Endothelial cell (in vitro differentiated cells): ENCODE results near the gene HIPK4. TPM values are rescaled to one million over a fixed set of nuclear protein-coding genes. Genes with fewer than 3 reads are reported as not detected.

Experiments
- DNase-seq: peaks from one replicate; pipeline ENCODE4 v3.0.0; 2021; ENCODE audit warnings: low spot score
- H3K27ac Mint-ChIP-seq: one replicate; pipeline ENCODE4 v1.8.0; 2021; ENCODE audit warnings: mixed read lengths, inconsistent platforms; ENCODE audit not compliant: unreplicated experiment
- H3K27me3 Mint-ChIP-seq: one replicate; pipeline ENCODE4 v1.8.0; 2021; ENCODE audit warnings: mild to moderate bottlenecking, moderate library complexity, mixed read lengths, inconsistent platforms; ENCODE audit not compliant: unreplicated experiment
- H3K36me3 Mint-ChIP-seq: one replicate; pipeline ENCODE4 v1.8.0; 2021; ENCODE audit warnings: mild to moderate bottlenecking, low read depth, mixed read lengths, inconsistent platforms; ENCODE audit not compliant: unreplicated experiment
- H3K4me1 Mint-ChIP-seq: one replicate; pipeline ENCODE4 v1.8.0; 2021; ENCODE audit warnings: mild to moderate bottlenecking, mixed read lengths, inconsistent platforms; ENCODE audit not compliant: unreplicated experiment
- H3K4me3 Mint-ChIP-seq: one replicate; pipeline ENCODE4 v1.8.0; 2021; ENCODE audit warnings: mild to moderate bottlenecking, mixed read lengths, inconsistent platforms; ENCODE audit not compliant: unreplicated experiment
- H3K9me3 Mint-ChIP-seq: one replicate; pipeline ENCODE4 v1.8.0; 2021; ENCODE audit warnings: mixed read lengths, inconsistent platforms; ENCODE audit not compliant: unreplicated experiment
- total RNA-seq: library from RNA; stranded (reverse); fragmentation: NEBNext Ultra II Directional; extraction: Animal tissue kit (Norgen Biotek cat#: 25700); gene quantifications from one replicate; pipeline ENCODE4 v1.2.1, GENCODE V29; 2021; ENCODE audit not compliant: unreplicated experiment
- TF ChIP-seq, protein P1 (sequence below): fragments of 200-600 bp; sonication (generic); IDR thresholded peaks from one replicate; pipeline ENCODE4 v1.5.0; 2021; ENCODE audit warnings: antibody characterized with exemption; ENCODE audit not compliant: unreplicated experiment

The HIPK4 gene
- total RNA-seq, 1 donor from 2014 or later, result not detected

DNA sequence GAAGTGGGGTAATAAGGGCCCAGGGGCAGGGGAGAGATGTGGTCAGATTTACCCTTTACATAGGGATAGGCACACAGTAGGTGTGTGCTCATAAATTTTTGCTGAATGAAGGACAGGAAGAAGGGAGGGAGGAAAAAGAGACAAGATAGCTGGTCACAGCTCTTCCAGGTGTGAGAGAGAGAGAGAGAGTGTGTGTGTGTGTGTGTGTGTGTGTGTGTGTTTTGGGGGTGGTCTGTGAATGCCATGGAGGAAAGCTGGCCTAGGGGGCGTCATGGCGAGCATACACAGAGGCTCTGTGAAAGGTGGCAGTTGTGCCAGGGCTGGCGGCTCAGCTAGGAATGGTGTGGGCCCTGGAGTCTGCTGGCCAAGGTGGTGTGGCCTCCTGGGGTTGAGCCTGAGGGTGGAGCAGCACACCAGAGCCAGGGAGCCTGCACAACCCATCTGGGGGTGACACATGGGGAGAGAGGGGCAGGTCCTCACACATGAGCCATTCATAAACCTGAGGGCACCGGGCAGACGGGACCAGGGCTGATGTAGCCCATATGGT, 29.2 kb upstream of the HIPK4 start:
- H3K27me3 Mint-ChIP-seq, result peaks cover 8% of the 10 kb centered on the region
- TF ChIP-seq, protein P1, sequence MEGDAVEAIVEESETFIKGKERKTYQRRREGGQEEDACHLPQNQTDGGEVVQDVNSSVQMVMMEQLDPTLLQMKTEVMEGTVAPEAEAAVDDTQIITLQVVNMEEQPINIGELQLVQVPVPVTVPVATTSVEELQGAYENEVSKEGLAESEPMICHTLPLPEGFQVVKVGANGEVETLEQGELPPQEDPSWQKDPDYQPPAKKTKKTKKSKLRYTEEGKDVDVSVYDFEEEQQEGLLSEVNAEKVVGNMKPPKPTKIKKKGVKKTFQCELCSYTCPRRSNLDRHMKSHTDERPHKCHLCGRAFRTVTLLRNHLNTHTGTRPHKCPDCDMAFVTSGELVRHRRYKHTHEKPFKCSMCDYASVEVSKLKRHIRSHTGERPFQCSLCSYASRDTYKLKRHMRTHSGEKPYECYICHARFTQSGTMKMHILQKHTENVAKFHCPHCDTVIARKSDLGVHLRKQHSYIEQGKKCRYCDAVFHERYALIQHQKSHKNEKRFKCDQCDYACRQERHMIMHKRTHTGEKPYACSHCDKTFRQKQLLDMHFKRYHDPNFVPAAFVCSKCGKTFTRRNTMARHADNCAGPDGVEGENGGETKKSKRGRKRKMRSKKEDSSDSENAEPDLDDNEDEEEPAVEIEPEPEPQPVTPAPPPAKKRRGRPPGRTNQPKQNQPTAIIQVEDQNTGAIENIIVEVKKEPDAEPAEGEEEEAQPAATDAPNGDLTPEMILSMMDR, result no peak
- no peak overlapping the region for H3K27ac Mint-ChIP-seq
- no peak for DNase-seq
- peaks cover 48% of the 10 kb centered on the region for H3K4me1 Mint-ChIP-seq
- no peaks in the 10 kb centered on the region for H3K9me3 Mint-ChIP-seq
- H3K4me3 Mint-ChIP-seq, result peak overlapping the region; percentile 3
- peaks cover 10% of the 10 kb centered on the region for H3K36me3 Mint-ChIP-seq

GRCh38 chr19:40418040-40418439, 28.1 kb upstream of the HIPK4 start:
- Mint-ChIP-seq H3K27me3 (peaks cover 14% of the 10 kb centered on the region), H3K36me3 (peaks cover 10% of the 10 kb centered on the region), H3K9me3 (no peaks in the 10 kb centered on the region), H3K4me3 (peak overlapping the region; percentile 80), H3K4me1 (peaks cover 53% of the 10 kb centered on the region), H3K27ac (peak overlapping the region; percentile 95)
- TF ChIP-seq, protein P1, result no peak
- no peak for DNase-seq

DNA sequence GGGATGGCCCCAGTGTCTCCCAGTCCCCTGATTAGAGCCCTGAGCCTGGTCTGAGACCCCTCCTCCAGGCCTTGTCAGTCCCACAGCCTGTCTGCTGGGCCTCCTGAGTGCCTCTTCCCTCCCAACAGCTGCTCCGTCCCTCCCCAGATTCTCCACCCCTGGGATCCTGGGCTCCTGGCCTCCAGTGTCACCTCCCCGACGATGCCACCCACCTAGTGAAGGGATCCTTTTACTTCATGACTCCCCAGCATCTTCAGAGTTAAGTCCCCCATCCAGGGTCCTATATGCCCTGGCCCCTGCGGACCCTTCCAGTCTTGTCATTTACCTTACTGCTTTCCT, 27.6 kb upstream of the HIPK4 start:
- DNase-seq, result no peak
- peak overlapping the region; percentile 80 for H3K4me3 Mint-ChIP-seq
- peaks cover 14% of the 10 kb centered on the region for H3K27me3 Mint-ChIP-seq
- TF ChIP-seq, protein P1, result no peak
- no peaks in the 10 kb centered on the region for H3K9me3 Mint-ChIP-seq
- peaks cover 53% of the 10 kb centered on the region for H3K4me1 Mint-ChIP-seq
- peak overlapping the region; percentile 95 for H3K27ac Mint-ChIP-seq
- peaks cover 10% of the 10 kb centered on the region for H3K36me3 Mint-ChIP-seq

GRCh38 chr19:40416918-40417642, 27.1 kb upstream of the HIPK4 start:
- DNase-seq, result peak; percentile 58
- Mint-ChIP-seq H3K27ac (peak overlapping the region; percentile 95), H3K4me1 (peaks cover 48% of the 10 kb centered on the region), H3K27me3 (peaks cover 14% of the 10 kb centered on the region), H3K9me3 (no peaks in the 10 kb centered on the region), H3K36me3 (peaks cover 6% of the 10 kb centered on the region), H3K4me3 (no peak overlapping the region)
- TF ChIP-seq, protein P1, result no peak

DNA sequence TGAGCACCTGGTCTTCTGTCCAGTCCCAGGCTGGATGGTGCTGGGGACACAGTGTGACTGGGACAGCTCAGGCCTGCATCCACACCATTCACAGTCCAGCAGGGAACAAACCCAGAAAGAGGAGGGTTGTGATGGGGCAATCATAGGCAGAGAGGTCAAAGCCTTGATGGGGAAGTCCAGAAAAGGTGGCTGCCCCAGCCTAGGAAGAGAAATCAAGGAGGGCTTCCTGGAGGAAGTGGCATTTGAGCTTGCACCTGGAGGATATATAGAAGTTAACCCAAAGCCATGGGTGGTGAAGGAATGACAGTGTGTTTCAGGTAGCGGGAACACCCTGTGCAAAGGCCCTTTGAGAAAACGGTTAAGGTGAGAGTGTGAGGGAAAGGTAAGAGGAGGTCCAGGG, 25.8 kb upstream of the HIPK4 start:
- no peak overlapping the region for H3K4me3 Mint-ChIP-seq
- no peak for DNase-seq
- peaks cover 14% of the 10 kb centered on the region for H3K27me3 Mint-ChIP-seq
- TF ChIP-seq, protein P1, result no peak
- H3K9me3 Mint-ChIP-seq, result no peaks in the 10 kb centered on the region
- H3K36me3 Mint-ChIP-seq, result peaks cover 5% of the 10 kb centered on the region
- peak overlapping the region; percentile 37 for H3K27ac Mint-ChIP-seq
- H3K4me1 Mint-ChIP-seq, result peaks cover 48% of the 10 kb centered on the region
